ENCODE data around the gene SMIM20.
"Not testable (repeated sequence)": the region's sequence is repeated elsewhere in the genome, so short reads cannot be mapped to it uniquely, and the experiment has no call there.

The SMIM20 gene

DNA sequence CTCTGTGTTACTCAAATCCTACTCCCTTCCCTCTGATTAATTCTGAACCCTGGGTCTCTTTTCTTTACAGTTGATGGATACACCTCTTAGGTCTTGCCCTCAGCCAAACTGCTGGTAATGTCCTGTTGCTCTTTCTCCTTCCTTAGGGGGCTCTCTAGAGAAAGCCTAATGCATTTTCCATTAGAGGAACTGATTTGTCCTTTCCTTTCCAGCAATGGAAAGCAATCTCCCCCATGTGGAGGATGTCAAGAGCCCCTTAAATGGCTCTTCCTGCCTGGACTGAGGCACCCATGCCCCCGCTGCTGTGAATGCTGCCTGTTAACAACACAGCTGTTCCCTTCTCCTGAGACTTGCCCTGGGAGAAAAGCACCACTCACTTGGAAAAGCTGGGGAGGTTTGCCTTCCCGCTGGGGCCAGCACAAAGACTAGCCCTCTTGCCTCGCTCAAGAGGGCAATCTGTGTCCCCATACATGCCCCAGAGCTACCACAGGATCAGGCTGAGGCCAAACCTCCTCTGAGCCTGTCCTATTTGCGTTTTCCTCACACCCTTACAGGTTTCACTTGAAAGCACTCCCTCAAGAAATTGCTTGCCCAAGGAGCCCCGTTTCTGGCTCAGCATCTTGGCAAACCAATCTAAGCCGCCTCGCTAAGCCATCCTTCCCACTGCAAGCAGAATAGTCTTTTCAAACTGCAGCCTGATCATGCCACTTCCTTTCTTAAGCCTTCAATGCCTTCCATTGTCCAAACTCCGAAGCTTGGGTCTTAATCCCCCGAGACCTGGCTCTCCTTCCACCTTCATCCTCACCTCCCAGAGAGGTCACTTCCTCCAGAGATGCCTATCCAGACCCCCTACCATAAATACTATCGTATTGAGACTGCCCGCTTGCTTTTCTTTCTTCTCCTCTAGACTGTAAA, 23.2 kb upstream of the SMIM20 start:
- Histone ChIP-seq H3K4me1 (ENCODE audit: control insufficient read depth in 2 of 2, insufficient read depth in 2 of 2, low read length in 2 of 2) (no peaks in the 10 kb centered on the region), H3K27ac (ENCODE audit: low read depth in 2 of 2, low read length in 2 of 2) (no peak overlapping the region), H3K27me3 (ENCODE audit: control insufficient read depth in 2 of 2, insufficient read depth in 2 of 2, low read length in 2 of 2) (no peaks in the 10 kb centered on the region), H3K9me3 (ENCODE audit: control insufficient read depth in 2 of 2, low read length in 2 of 2) (no peaks in the 10 kb centered on the region), H3K4me3 (ENCODE audit: low read length in 2 of 2) (no peak overlapping the region), H3K36me3 (ENCODE audit: control insufficient read depth in 2 of 2, insufficient read depth in 2 of 2, low read length in 2 of 2) (no peaks in the 10 kb centered on the region), H3K9ac (ENCODE audit: low read depth in 1 of 2, low read length in 2 of 2) (no peak overlapping the region)

DNA sequence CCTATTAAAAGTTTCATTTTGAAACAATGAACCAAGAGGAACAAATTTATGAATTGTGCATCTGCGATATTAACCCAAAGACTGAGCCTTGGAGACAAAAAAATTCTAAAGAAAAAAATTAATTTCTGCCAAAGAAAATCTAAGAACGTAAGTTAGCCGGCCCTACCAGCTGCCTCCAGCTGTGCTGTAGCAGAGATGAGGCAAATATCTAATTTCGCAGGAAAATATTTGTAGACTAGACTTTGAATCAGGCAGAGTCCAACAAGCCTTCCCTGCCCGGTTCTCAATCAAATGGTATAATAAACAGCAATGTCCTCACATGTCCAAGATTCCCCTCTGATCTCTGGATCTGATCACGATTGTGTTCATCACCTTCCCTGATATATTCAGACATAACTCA, 21.2 kb upstream of the SMIM20 start:
- H3K36me3 ChIP-seq (ENCODE audit: control insufficient read depth in 2 of 2, insufficient read depth in 2 of 2, low read length in 2 of 2) = no peaks in the 10 kb centered on the region
- no peak overlapping the region for H3K4me3 ChIP-seq (ENCODE audit: low read length in 2 of 2)
- H3K4me1 ChIP-seq (ENCODE audit: control insufficient read depth in 2 of 2, insufficient read depth in 2 of 2, low read length in 2 of 2) = no peaks in the 10 kb centered on the region
- no peaks in the 10 kb centered on the region for H3K27me3 ChIP-seq (ENCODE audit: control insufficient read depth in 2 of 2, insufficient read depth in 2 of 2, low read length in 2 of 2)
- no peak overlapping the region for H3K9ac ChIP-seq (ENCODE audit: low read depth in 1 of 2, low read length in 2 of 2)
- no peaks in the 10 kb centered on the region for H3K9me3 ChIP-seq (ENCODE audit: control insufficient read depth in 2 of 2, low read length in 2 of 2)
- H3K27ac ChIP-seq (ENCODE audit: low read depth in 2 of 2, low read length in 2 of 2) = no peak overlapping the region

DNA sequence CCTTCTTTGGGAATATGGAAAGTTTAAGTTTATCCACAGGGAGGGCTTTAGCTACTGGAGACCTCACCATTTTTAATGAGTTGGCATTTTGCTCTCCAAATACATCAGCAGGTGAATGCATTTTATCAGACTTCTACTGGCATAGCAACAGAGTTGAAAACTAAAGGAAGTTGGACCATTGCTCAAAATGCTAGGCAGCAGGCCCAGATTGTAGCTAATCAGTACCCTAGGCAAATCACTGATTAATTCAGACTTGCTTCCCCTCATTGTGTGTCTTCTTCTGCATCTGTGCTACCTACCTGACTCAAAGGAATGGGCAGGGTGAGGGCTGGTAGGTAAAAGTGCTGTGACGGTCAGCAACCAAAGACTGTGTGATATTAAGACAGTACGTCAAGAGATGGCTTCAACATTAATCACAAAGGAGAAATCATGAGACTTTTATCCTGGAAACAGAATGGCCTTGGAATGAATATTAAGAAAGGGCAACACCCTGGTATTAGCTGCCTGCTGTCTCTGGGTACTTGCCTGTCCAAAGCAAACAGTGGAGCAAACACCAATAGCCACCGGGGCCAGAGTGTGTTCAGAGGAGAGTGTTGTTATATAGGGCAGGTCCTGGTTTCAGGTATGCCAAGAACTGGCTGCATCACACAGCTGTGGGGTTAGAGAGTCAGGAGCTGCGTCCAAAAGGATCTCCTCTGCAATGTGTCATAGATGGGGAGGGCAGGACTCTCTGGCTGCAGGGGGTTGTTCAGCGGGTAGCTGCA, 17.1 kb upstream of the SMIM20 start:
- no peaks in the 10 kb centered on the region for H3K9me3 ChIP-seq (ENCODE audit: control insufficient read depth in 2 of 2, low read length in 2 of 2)
- H3K4me3 ChIP-seq (ENCODE audit: low read length in 2 of 2) = no peak overlapping the region
- H3K4me1 ChIP-seq (ENCODE audit: control insufficient read depth in 2 of 2, insufficient read depth in 2 of 2, low read length in 2 of 2) = no peaks in the 10 kb centered on the region
- H3K9ac ChIP-seq (ENCODE audit: low read depth in 1 of 2, low read length in 2 of 2) = no peak overlapping the region
- H3K27ac ChIP-seq (ENCODE audit: low read depth in 2 of 2, low read length in 2 of 2) = no peak overlapping the region
- H3K36me3 ChIP-seq (ENCODE audit: control insufficient read depth in 2 of 2, insufficient read depth in 2 of 2, low read length in 2 of 2) = no peaks in the 10 kb centered on the region
- H3K27me3 ChIP-seq (ENCODE audit: control insufficient read depth in 2 of 2, insufficient read depth in 2 of 2, low read length in 2 of 2) = no peaks in the 10 kb centered on the region

DNA sequence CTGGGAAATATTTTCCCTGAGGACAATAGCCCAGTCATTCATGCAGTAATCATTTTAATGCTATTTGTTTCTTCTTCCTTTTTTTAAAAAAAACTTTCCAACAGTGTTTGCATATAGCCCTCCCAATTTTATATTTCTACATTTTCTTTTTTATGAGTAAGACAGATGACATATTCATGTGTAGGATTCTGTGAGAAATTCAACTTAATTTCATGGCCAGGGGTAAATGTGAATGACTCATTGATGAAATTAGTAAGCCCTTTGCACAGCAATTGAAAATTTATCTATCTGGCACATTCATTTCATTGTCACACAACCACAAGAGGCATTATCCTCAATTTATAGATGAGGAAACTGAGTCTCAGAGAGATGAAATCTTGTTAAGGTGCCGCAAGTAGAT, 13.7 kb upstream of the SMIM20 start:
- Histone ChIP-seq H3K9me3 (ENCODE audit: control insufficient read depth in 2 of 2, low read length in 2 of 2) (no peaks in the 10 kb centered on the region), H3K9ac (ENCODE audit: low read depth in 1 of 2, low read length in 2 of 2) (no peak overlapping the region), H3K27me3 (ENCODE audit: control insufficient read depth in 2 of 2, insufficient read depth in 2 of 2, low read length in 2 of 2) (no peaks in the 10 kb centered on the region), H3K27ac (ENCODE audit: low read depth in 2 of 2, low read length in 2 of 2) (no peak overlapping the region), H3K4me3 (ENCODE audit: low read length in 2 of 2) (no peak overlapping the region), H3K36me3 (ENCODE audit: control insufficient read depth in 2 of 2, insufficient read depth in 2 of 2, low read length in 2 of 2) (no peaks in the 10 kb centered on the region), H3K4me1 (ENCODE audit: control insufficient read depth in 2 of 2, insufficient read depth in 2 of 2, low read length in 2 of 2) (peaks cover 0 to 5% of the 10 kb centered on the region in 2 donors)

DNA sequence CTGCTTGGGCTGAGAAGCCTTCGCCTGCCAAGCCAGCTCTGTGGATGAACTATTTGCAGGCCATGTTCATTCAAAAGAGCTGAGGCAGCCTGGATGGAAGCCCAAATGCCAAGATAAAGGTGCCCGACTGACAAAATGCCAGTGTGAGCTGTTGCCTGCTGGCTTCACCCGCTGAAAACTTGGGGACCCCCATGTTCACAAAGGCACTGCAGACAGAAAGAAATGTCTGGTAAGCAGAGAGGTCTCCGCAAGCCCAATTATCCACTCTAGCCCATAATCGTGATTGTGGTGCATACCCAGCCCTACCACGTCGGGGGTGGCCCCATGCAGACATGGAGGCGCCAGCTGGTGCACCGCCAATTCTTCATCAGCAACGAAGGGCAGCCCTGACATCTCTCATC, 13.0 kb upstream of the SMIM20 start:
- no peaks in the 10 kb centered on the region for H3K9me3 ChIP-seq (ENCODE audit: control insufficient read depth in 2 of 2, low read length in 2 of 2)
- H3K27ac ChIP-seq (ENCODE audit: low read depth in 2 of 2, low read length in 2 of 2) = no peak overlapping the region
- no peaks in the 10 kb centered on the region for H3K27me3 ChIP-seq (ENCODE audit: control insufficient read depth in 2 of 2, insufficient read depth in 2 of 2, low read length in 2 of 2)
- no peak overlapping the region for H3K9ac ChIP-seq (ENCODE audit: low read depth in 1 of 2, low read length in 2 of 2)
- no peak overlapping the region for H3K4me3 ChIP-seq (ENCODE audit: low read length in 2 of 2)
- peaks cover 0 to 5% of the 10 kb centered on the region in 2 donors for H3K4me1 ChIP-seq (ENCODE audit: control insufficient read depth in 2 of 2, insufficient read depth in 2 of 2, low read length in 2 of 2)
- H3K36me3 ChIP-seq (ENCODE audit: control insufficient read depth in 2 of 2, insufficient read depth in 2 of 2, low read length in 2 of 2) = no peaks in the 10 kb centered on the region

DNA sequence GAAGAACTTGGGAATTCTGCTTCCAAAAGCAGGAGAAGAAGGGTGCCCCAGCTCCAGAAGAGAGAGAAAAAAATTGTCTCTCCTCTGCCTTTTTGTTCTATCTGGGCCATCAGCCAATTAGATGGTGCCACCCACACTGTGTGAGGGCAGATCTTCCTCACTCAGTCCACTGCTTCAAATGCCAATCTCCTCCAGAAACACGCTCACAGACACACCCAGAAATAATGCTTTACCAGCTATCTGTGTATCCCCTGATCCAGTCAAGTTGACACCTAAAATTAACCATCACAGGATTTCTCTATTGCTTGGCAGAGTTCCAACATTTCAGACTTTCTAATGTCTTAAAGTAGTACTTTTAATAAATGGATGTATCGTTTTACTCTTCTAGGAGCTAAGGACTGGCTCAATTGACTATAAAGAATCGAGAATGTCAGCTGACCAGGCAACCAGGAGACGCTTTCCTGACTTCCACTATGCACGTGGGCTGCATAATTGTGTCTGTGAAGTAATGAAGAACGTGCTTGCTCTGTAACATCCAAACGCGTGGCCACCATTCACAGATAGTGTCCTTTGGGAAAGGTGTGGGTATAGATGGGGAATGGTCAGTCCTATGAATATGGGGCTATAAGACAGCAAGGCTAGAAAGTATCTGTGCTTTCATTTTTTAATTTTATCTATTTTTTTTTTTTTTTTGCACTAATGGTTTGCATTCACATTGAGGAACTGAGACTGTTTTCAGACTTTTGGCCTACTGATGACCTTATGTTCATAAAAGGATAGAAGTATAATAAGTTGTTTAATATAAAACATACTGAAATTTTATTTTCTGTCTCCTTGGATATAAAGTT, 9.9 kb upstream of the SMIM20 start:
- Histone ChIP-seq H3K9me3 (ENCODE audit: control insufficient read depth in 2 of 2, low read length in 2 of 2) (no peaks in the 10 kb centered on the region), H3K4me1 (ENCODE audit: control insufficient read depth in 2 of 2, insufficient read depth in 2 of 2, low read length in 2 of 2) (peaks cover 0 to 5% of the 10 kb centered on the region in 2 donors), H3K4me3 (ENCODE audit: low read length in 2 of 2) (no peak overlapping the region), H3K36me3 (ENCODE audit: control insufficient read depth in 2 of 2, insufficient read depth in 2 of 2, low read length in 2 of 2) (no peaks in the 10 kb centered on the region), H3K9ac (ENCODE audit: low read depth in 1 of 2, low read length in 2 of 2) (no peak overlapping the region), H3K27me3 (ENCODE audit: control insufficient read depth in 2 of 2, insufficient read depth in 2 of 2, low read length in 2 of 2) (no peaks in the 10 kb centered on the region), H3K27ac (ENCODE audit: low read depth in 2 of 2, low read length in 2 of 2) (no peak overlapping the region)

DNA sequence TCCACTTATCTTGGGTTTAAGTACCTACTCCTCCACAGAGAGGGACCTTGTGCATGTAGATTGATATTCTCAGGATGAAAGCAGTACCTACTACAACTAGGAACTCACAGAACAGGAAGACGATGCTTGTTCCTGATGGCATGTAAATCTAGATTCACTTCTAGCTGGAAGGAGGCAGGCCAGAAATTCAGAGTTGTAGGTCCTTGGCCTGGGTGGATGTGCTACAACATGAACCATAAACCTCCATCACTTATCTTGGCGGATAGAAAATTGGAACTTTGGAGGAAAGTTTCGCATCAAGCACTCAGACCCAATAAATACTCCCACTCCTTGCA, 9.3 kb upstream of the SMIM20 start:
- no peaks in the 10 kb centered on the region for H3K9me3 ChIP-seq (ENCODE audit: control insufficient read depth in 2 of 2, low read length in 2 of 2)
- no peak overlapping the region for H3K27ac ChIP-seq (ENCODE audit: low read depth in 2 of 2, low read length in 2 of 2)
- no peak overlapping the region for H3K4me3 ChIP-seq (ENCODE audit: low read length in 2 of 2)
- no peaks in the 10 kb centered on the region for H3K36me3 ChIP-seq (ENCODE audit: control insufficient read depth in 2 of 2, insufficient read depth in 2 of 2, low read length in 2 of 2)
- H3K4me1 ChIP-seq (ENCODE audit: control insufficient read depth in 2 of 2, insufficient read depth in 2 of 2, low read length in 2 of 2) = peaks cover 0 to 5% of the 10 kb centered on the region in 2 donors
- H3K9ac ChIP-seq (ENCODE audit: low read depth in 1 of 2, low read length in 2 of 2) = no peak overlapping the region
- no peaks in the 10 kb centered on the region for H3K27me3 ChIP-seq (ENCODE audit: control insufficient read depth in 2 of 2, insufficient read depth in 2 of 2, low read length in 2 of 2)

DNA sequence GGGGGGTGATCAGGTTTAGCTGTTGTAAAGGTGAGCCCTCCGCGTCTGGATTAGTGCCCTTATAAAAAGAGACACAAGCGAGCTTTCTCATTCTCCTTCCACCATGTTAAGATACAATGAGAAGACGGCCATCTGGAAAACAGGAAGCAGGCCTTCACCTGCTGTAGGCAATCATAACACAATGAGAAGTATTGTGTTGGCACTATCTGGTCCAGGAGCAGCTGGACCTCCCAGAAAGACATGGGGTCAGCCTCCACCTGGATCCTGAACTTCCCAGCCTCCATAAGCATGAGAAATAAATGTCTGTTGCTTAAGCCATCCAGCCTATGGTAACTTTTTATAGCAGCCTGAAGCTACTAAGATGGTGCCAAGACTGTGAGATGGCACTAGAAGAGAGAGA, 8.6 kb upstream of the SMIM20 start:
- Histone ChIP-seq H3K4me1 (ENCODE audit: control insufficient read depth in 2 of 2, insufficient read depth in 2 of 2, low read length in 2 of 2) (peaks cover 0 to 5% of the 10 kb centered on the region in 2 donors), H3K4me3 (ENCODE audit: low read length in 2 of 2) (no peak overlapping the region), H3K27ac (ENCODE audit: low read depth in 2 of 2, low read length in 2 of 2) (no peak overlapping the region), H3K27me3 (ENCODE audit: control insufficient read depth in 2 of 2, insufficient read depth in 2 of 2, low read length in 2 of 2) (no peaks in the 10 kb centered on the region), H3K36me3 (ENCODE audit: control insufficient read depth in 2 of 2, insufficient read depth in 2 of 2, low read length in 2 of 2) (no peaks in the 10 kb centered on the region), H3K9ac (ENCODE audit: low read depth in 1 of 2, low read length in 2 of 2) (no peak overlapping the region), H3K9me3 (ENCODE audit: control insufficient read depth in 2 of 2, low read length in 2 of 2) (no peaks in the 10 kb centered on the region)

DNA sequence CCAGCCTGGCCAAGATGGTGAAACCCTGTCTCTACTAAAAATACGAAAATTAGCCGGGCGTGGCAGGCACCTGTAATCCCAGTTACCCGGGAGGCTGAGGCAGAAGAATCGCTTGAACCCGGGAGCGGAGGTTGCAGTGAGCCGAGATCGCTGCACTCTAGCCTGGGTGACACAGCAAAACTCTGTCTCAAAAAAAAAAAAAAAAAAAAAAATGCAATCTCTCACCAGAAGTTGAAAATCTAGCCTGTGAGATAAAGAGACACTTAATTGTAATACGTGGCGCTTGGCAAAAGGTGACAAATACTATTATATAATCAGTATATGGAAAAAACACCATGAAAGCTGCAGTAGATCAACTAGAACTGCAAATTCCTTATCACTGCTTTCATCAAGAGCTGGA, 7.9 kb upstream of the SMIM20 start:
- H3K9me3 ChIP-seq (ENCODE audit: control insufficient read depth in 2 of 2, low read length in 2 of 2); H3K36me3 ChIP-seq (ENCODE audit: control insufficient read depth in 2 of 2, insufficient read depth in 2 of 2, low read length in 2 of 2): not testable (repeated sequence)

DNA sequence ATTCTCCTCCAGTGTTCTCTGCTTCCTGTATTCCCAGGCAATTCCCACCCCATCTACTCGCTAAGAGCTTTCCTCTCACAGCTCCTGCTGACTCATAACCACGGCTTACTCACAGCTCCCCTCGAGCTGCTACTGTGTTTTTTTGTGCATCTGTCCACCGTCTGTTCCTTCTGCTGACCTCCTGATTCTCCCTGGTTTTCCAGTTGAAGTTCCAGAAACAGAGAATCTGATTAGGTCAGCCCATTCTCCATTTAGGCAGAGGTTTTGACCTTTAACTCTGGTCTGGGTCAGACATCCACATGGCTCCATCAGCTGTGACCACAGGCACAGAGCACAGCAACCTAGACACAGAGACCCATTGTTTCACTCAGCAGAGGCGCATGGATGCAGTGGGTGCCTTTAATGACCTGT, 5.5 kb upstream of the SMIM20 start:
- peaks cover 7 to 12% of the 10 kb centered on the region in 2 donors for H3K4me1 ChIP-seq (ENCODE audit: control insufficient read depth in 2 of 2, insufficient read depth in 2 of 2, low read length in 2 of 2)
- H3K27ac ChIP-seq (ENCODE audit: low read depth in 2 of 2, low read length in 2 of 2) = no peak overlapping the region
- no peaks in the 10 kb centered on the region for H3K36me3 ChIP-seq (ENCODE audit: control insufficient read depth in 2 of 2, insufficient read depth in 2 of 2, low read length in 2 of 2)
- no peak overlapping the region for H3K4me3 ChIP-seq (ENCODE audit: low read length in 2 of 2)
- no peaks in the 10 kb centered on the region for H3K27me3 ChIP-seq (ENCODE audit: control insufficient read depth in 2 of 2, insufficient read depth in 2 of 2, low read length in 2 of 2)
- no peak overlapping the region for H3K9ac ChIP-seq (ENCODE audit: low read depth in 1 of 2, low read length in 2 of 2)
- no peaks in the 10 kb centered on the region for H3K9me3 ChIP-seq (ENCODE audit: control insufficient read depth in 2 of 2, low read length in 2 of 2)

More for the DNA sequence above, 7.9 kb upstream of the SMIM20 start:
- H3K9ac ChIP-seq (ENCODE audit: low read depth in 1 of 2, low read length in 2 of 2); H3K4me3 ChIP-seq (ENCODE audit: low read length in 2 of 2); H3K27me3 ChIP-seq (ENCODE audit: control insufficient read depth in 2 of 2, insufficient read depth in 2 of 2, low read length in 2 of 2); H3K4me1 ChIP-seq (ENCODE audit: control insufficient read depth in 2 of 2, insufficient read depth in 2 of 2, low read length in 2 of 2); H3K27ac ChIP-seq (ENCODE audit: low read depth in 2 of 2, low read length in 2 of 2): not testable (repeated sequence)

Data from mucosa of rectum (tissue), 2 donors.